OCI-LY7 (cell line): ENCODE measurements around the gene ALDH3A1. TPM values are rescaled to one million over a fixed set of nuclear protein-coding genes. Genes with fewer than 3 reads are reported as not detected.

ENCODE experiments used
- BruUV-seq: library from RNA; stranded (reverse); fragments of 400-500 nt; replicated peaks from 2 replicates; lab custom pipeline; 2021; lab: Mats Ljungman, UMichigan
- CTCF ChIA-PET: fragments of 300-600 bp; sonication (Branson Sonifier 250); formaldehyde crosslinking; loops from one replicate; lab custom pipeline; 2022; ENCODE audit warnings: antibody characterized with exemption; ENCODE audit not compliant: unreplicated experiment; lab: Charles Lee
- POLR2A ChIA-PET: fragments of 300-600 bp; sonication (Branson Sonifier 250); formaldehyde crosslinking; loops from one replicate; lab custom pipeline; 2022; ENCODE audit warnings: antibody characterized with exemption; lab: Charles Lee
- DNase-seq: peaks from one replicate; pipeline ENCODE4 v3.0.0-alpha.2; 2015; ENCODE audit warnings: low spot score
- H2AFZ ChIP-seq: fragments of 200-600 bp; sonication (generic), shearing (Covaris generic); 2 replicates; pipeline ENCODE4 v1.6.1; 2014; ENCODE audit warnings: mild to moderate bottlenecking, antibody characterized with exemption, low read length, moderate library complexity
- H3K27ac ChIP-seq: fragments of 200-600 bp; sonication (generic); 2 replicates; pipeline ENCODE4 v1.5.1; 2014; ENCODE audit warnings: mixed run types, low read depth, mild to moderate bottlenecking, moderate library complexity, low read length, inconsistent platforms; ENCODE audit not compliant: poor library complexity, severe bottlenecking
- H3K36me3 ChIP-seq: fragments of 200-600 bp; sonication (generic); 2 replicates; pipeline ENCODE4 v1.6.1; 2014; ENCODE audit warnings: mild to moderate bottlenecking, antibody characterized with exemption, low read length, moderate library complexity, mixed read lengths; ENCODE audit not compliant: insufficient read depth
- H3K4me1 ChIP-seq: fragments of 200-600 bp; sonication (generic); 2 replicates; pipeline ENCODE4 v1.5.1; 2014; ENCODE audit warnings: mild to moderate bottlenecking, low read length; ENCODE audit not compliant: insufficient read depth, poor library complexity, severe bottlenecking
- H3K4me2 ChIP-seq: fragments of 200-600 bp; sonication (generic); 2 replicates; pipeline ENCODE4 v1.6.1; 2014; ENCODE audit warnings: mild to moderate bottlenecking, low read length
- H3K4me3 ChIP-seq: fragments of 200-600 bp; sonication (generic); 2 replicates; pipeline ENCODE4 v1.5.1; 2014; ENCODE audit warnings: mild to moderate bottlenecking, low read depth, low read length; ENCODE audit not compliant: poor library complexity, severe bottlenecking
- H3K79me2 ChIP-seq: fragments of 200-600 bp; sonication (generic); 2 replicates; pipeline ENCODE4 v1.6.1; 2016; ENCODE audit warnings: low read depth, mild to moderate bottlenecking, low read length, moderate library complexity, mixed read lengths; ENCODE audit not compliant: insufficient read depth
- H3K9me2 ChIP-seq: fragments of 200-600 bp; sonication (generic); 2 replicates; pipeline ENCODE4 v1.6.1; 2016; ENCODE audit warnings: mild to moderate bottlenecking, low read length, mixed read lengths; ENCODE audit not compliant: insufficient read depth
- H3K9me3 ChIP-seq: fragments of 200-600 bp; sonication (generic); 2 replicates; pipeline ENCODE4 v1.6.1; 2014; ENCODE audit warnings: mild to moderate bottlenecking, mixed run types, low read length, mixed read lengths
- H4K20me1 ChIP-seq: fragments of 200-600 bp; sonication (generic); 2 replicates; pipeline ENCODE4 v1.6.1; 2014; ENCODE audit warnings: mild to moderate bottlenecking, antibody characterized with exemption, low read length, moderate library complexity, mixed read lengths; ENCODE audit not compliant: insufficient read depth
- EZH2phosphoT487 ChIP-seq: fragments of 200-600 bp; sonication (generic); IDR thresholded peaks from 2 replicates; pipeline ENCODE4 v1.6.1; 2018; ENCODE audit warnings: low read depth, borderline replicate concordance, mild to moderate bottlenecking, mixed run types, antibody characterized with exemption, low read length, moderate library complexity, mixed read lengths
- intact Hi-C: fragments of 100-400 bp; cut with micrococcal nuclease; formaldehyde crosslinking; loops from one replicate; pipeline ENCODE4 v1.10.0; 2022; ENCODE audit not compliant: unreplicated experiment
- total RNA-seq, 2 experiments: library from RNA; depleted of rRNA in 1 of 2; stranded (reverse); fragments of >200 nt in 1 of 2; shearing (Covaris generic) in 1 of 2; gene quantifications; 2 replicates each; pipeline ENCODE4 v1.2.3, GENCODE V29; 2014 to 2022
- TF ChIP-seq, protein P1 (sequence below): fragments of 200-600 bp; sonication (generic); conservative IDR thresholded peaks from 2 replicates; pipeline ENCODE4 v1.5.1; 2014; ENCODE audit warnings: mild to moderate bottlenecking, antibody characterized with exemption, low read length, moderate library complexity, mixed read lengths

ALDH3A1 gene
- total RNA-seq, 2 experiments from 2014 or later: 0.16 TPM; not detected in 1

DNA sequence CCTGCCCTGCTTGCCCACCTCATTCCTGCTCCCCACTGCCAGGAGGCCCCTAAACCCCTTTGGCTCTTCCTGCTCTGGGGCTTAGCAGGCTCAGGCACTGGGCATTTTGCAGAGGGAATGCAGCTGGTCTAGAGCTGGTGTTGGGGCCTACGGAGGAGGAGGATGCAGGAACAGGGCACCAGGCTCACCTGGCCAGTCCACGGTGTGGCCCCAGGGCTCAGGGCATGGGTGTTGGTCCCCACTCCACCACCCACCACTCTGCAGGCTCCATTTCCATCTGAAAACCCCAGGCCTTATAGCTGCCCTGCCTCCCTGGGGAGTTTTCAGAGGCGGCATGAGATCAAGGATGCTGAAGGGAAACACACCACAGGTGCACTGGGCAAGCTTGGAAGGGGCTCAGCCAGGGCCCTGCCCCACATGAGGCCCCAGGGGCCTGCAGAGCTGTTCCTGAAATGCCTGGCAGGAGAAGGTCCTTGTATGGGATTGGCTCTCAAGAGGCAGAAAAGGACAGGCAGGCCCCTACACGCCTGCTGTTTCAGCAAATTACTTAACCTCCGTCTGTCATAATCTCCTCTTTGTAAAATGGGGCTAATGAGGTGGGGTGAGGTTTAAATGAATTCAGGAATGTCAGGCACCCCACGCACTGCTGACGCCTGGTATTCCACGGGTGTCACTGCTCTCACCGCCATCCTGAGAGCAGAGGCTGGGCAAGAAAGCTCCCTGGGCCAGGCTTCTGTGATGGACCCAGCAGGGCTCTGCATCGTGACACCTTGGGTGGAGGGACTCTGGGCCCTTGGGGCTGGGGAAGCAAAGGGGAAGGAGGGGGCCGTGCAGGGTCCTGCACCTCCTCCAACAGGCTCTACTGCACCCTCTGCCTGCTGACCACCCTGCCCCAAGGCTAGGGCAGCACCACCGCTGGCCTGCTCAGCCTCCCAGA, 41.0 kb downstream of the ALDH3A1 start:
- no peak for DNase-seq
- no peak overlapping the region for H3K4me3 ChIP-seq
- intact Hi-C loops: no loop called here
- no peaks in the 10 kb centered on the region for H4K20me1 ChIP-seq
- no peaks in the 10 kb centered on the region for H3K79me2 ChIP-seq
- ChIA-PET POLR2A (no interaction called here), CTCF (no interaction called here)
- no peaks in the 10 kb centered on the region for H3K36me3 ChIP-seq
- TF ChIP-seq, protein P1, sequence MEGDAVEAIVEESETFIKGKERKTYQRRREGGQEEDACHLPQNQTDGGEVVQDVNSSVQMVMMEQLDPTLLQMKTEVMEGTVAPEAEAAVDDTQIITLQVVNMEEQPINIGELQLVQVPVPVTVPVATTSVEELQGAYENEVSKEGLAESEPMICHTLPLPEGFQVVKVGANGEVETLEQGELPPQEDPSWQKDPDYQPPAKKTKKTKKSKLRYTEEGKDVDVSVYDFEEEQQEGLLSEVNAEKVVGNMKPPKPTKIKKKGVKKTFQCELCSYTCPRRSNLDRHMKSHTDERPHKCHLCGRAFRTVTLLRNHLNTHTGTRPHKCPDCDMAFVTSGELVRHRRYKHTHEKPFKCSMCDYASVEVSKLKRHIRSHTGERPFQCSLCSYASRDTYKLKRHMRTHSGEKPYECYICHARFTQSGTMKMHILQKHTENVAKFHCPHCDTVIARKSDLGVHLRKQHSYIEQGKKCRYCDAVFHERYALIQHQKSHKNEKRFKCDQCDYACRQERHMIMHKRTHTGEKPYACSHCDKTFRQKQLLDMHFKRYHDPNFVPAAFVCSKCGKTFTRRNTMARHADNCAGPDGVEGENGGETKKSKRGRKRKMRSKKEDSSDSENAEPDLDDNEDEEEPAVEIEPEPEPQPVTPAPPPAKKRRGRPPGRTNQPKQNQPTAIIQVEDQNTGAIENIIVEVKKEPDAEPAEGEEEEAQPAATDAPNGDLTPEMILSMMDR: no peak
- TF ChIP-seq EZH2phosphoT487: no peak
- H2AFZ ChIP-seq: no peak overlapping the region
- no TSS peak for BruUV-seq
- H3K4me2 ChIP-seq: no peak overlapping the region
- no peaks in the 10 kb centered on the region for H3K9me2 ChIP-seq
- no peak overlapping the region for H3K27ac ChIP-seq
- H3K4me1 ChIP-seq: no peaks in the 10 kb centered on the region
- H3K9me3 ChIP-seq: no peaks in the 10 kb centered on the region

DNA sequence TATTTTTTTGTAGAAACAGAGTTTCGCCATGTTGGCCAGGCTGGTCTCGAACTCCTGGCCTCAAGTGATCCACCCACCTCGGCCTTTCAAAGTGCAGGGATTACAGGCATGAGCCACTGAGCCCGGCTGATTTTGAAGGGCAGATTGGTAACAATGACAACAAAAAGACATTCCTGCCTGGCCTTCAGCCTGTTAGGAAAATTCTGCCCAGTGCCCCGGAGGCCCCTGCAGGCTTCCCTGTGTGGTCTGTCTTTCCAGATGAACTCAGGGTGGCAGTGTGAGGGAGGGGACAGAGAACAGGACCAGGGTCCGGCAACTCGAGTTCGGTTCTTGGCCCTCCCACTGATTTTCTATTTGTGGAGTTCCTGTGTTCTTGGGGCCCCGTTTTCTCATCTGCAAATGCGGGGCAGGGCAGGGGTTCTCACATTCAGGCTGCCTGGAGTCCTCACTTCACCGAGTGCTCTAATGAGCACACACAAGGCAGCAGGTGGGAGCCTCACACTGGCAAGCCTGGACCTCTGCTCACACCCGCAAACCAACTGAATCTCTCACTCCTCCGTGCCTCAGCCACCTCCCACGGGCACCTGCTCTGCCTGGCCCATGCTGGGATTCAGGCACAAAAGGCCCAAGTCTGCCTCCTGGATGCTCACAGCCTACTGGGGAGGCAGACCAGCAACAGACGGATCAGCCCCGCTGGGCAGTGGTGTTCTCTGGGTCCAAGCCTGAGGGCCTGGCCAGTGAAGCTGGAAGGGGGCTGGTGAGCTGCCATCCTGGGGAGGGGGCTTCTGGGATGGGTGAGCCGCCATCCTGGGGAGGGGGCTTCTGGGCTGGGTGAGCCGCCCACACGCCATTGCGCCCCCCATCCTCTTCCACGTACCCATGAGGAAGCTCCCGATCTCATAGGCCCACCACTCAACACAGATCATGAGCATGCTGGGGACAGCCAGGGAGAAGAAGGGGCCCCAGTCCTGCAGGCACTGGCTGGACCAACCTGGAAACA, 42.0 kb downstream of the ALDH3A1 start:
- Histone ChIP-seq H4K20me1 (no peaks in the 10 kb centered on the region), H3K4me1 (no peaks in the 10 kb centered on the region), H3K27ac (no peak overlapping the region), H3K36me3 (no peaks in the 10 kb centered on the region), H3K9me3 (no peaks in the 10 kb centered on the region), H2AFZ (no peak overlapping the region), H3K4me2 (no peak overlapping the region), H3K9me2 (no peaks in the 10 kb centered on the region), H3K4me3 (no peak overlapping the region), H3K79me2 (no peaks in the 10 kb centered on the region)
- intact Hi-C loops: no loop called here
- POLR2A ChIA-PET: no interaction called here
- no TSS peak for BruUV-seq
- DNase-seq: no peak
- TF ChIP-seq, protein P1: no peak
- TF ChIP-seq EZH2phosphoT487: no peak
- CTCF ChIA-PET: no interaction called here
